Ramos (cell line): Measurements from ENCODE around the gene IRS1.

Source experiments
- in situ Hi-C: fragments of 300-500 bp; cut with MboI; formaldehyde crosslinking; loops from one replicate; pipeline ENCODE4 v1.14.3; 2022; ENCODE audit warnings: low sequenced_read_pairs; ENCODE audit not compliant: unreplicated experiment

The IRS1 gene

GRCh38 chr2:226792155-226792881 is 7.3 kb downstream of the IRS1 start:
- in situ Hi-C loops: no loop called here

- in situ Hi-C loops: no loop called here
Measured at GRCh38 chr2:226791487-226792081, 8.0 kb downstream of the IRS1 start.

GRCh38 chr2:226791056-226791486 is 8.5 kb downstream of the IRS1 start:
- in situ Hi-C loops: no loop called here

GRCh38 chr2:226790431-226790830 is 9.2 kb downstream of the IRS1 start:
- in situ Hi-C loops: no loop called here

GRCh38 chr2:226790011-226790410 is 9.6 kb downstream of the IRS1 start:
- in situ Hi-C loops: no loop called here

- in situ Hi-C loops: no loop called here
Measured at GRCh38 chr2:226788881-226789490, 10.6 kb downstream of the IRS1 start.

GRCh38 chr2:226788064-226788463 is 11.6 kb downstream of the IRS1 start:
- in situ Hi-C loops: no loop called here

GRCh38 chr2:226783885-226784284 is 15.7 kb downstream of the IRS1 start:
- in situ Hi-C loops: no loop called here

- in situ Hi-C loops: no loop called here
Measured at GRCh38 chr2:226782092-226782713, 17.4 kb downstream of the IRS1 start.

GRCh38 chr2:226780431-226780830 is 19.2 kb downstream of the IRS1 start:
- in situ Hi-C loops: no loop called here

- in situ Hi-C loops: no loop called here
Measured at GRCh38 chr2:226777611-226778010, 22.0 kb downstream of the IRS1 start.

GRCh38 chr2:226776104-226776503 is 23.5 kb downstream of the IRS1 start:
- in situ Hi-C loops: no loop called here

GRCh38 chr2:226775032-226775509 is 24.5 kb downstream of the IRS1 start:
- in situ Hi-C loops: no loop called here

- in situ Hi-C loops: no loop called here
Measured at GRCh38 chr2:226773291-226773690, 26.3 kb downstream of the IRS1 start.

GRCh38 chr2:226772389-226773179 is 27.0 kb downstream of the IRS1 start:
- in situ Hi-C loops: no loop called here

GRCh38 chr2:226771067-226771466 is 28.6 kb downstream of the IRS1 start:
- in situ Hi-C loops: no loop called here

- in situ Hi-C loops: no loop called here
Measured at GRCh38 chr2:226767056-226767813, 32.4 kb downstream of the IRS1 start.

- in situ Hi-C loops: no loop called here
Measured at GRCh38 chr2:226766352-226767055, 33.1 kb downstream of the IRS1 start.

GRCh38 chr2:226763320-226763719 is 36.3 kb downstream of the IRS1 start:
- in situ Hi-C loops: no loop called here
